Caco-2 (cell line): ENCODE measurements around the gene PLEKHA6. TPM values are rescaled to one million over a fixed set of nuclear protein-coding genes. Genes with fewer than 3 reads are reported as not detected.

ENCODE experiments used
- BruUV-seq: library from RNA; stranded (reverse); fragments of 400-500 nt; replicated peaks from 2 replicates; lab custom pipeline; 2021; lab: Mats Ljungman, UMichigan
- CTCF ChIA-PET: fragments of 300-600 bp; sonication (Branson Sonifier 250); formaldehyde crosslinking; loops from one replicate; lab custom pipeline; 2022; ENCODE audit warnings: antibody characterized with exemption; lab: Charles Lee
- POLR2A ChIA-PET: fragments of 300-600 bp; sonication (Branson Sonifier 250); formaldehyde crosslinking; loops from one replicate; lab custom pipeline; 2022; ENCODE audit warnings: antibody characterized with exemption; lab: Charles Lee
- DNase-seq, 2 experiments: peaks; one replicate each; pipeline versions ENCODE4 v3.0.0 to v3.0.0-alpha.2; 2020 to 2022
- H3K27me3 ChIP-seq: replicated peaks from 2 replicates; pipeline ENCODE4 v1.6.0; 2011; ENCODE audit warnings: low read length; ENCODE audit not compliant: control insufficient read depth, insufficient read depth
- H3K36me3 ChIP-seq: 2 replicates; pipeline ENCODE4 v1.5.1; 2011; ENCODE audit warnings: low read length; ENCODE audit not compliant: control insufficient read depth, insufficient read depth
- H3K4me1 ChIP-seq: fragments of 250-450 bp; sonication (Bioruptor Pico); 2 replicates; pipeline ENCODE4 v1.5.1; 2020; ENCODE audit warnings: mild to moderate bottlenecking
- H3K4me3 ChIP-seq: 2 replicates; pipeline ENCODE4 v1.5.1; 2011; ENCODE audit warnings: low read depth, mild to moderate bottlenecking, control low read depth, low read length
- H3K9me3 ChIP-seq: fragments of 250-450 bp; sonication (Bioruptor Pico); 2 replicates; pipeline ENCODE4 v1.5.1; 2020; ENCODE audit warnings: mild to moderate bottlenecking, moderate library complexity
- H3K27ac Mint-ChIP-seq: one replicate; pipeline ENCODE4 v1.8.0; 2022; ENCODE audit warnings: mixed read lengths; ENCODE audit not compliant: unreplicated experiment
- H3K27me3 Mint-ChIP-seq: one replicate; pipeline ENCODE4 v1.8.0; 2022; ENCODE audit warnings: mixed read lengths; ENCODE audit not compliant: insufficient read depth, unreplicated experiment
- H3K36me3 Mint-ChIP-seq: one replicate; pipeline ENCODE4 v1.8.0; 2022; ENCODE audit warnings: mild to moderate bottlenecking, mixed read lengths; ENCODE audit not compliant: insufficient read depth, unreplicated experiment
- H3K4me1 Mint-ChIP-seq: one replicate; pipeline ENCODE4 v1.8.0; 2022; ENCODE audit warnings: low read depth, mixed read lengths; ENCODE audit not compliant: unreplicated experiment
- H3K4me3 Mint-ChIP-seq: one replicate; pipeline ENCODE4 v1.8.0; 2022; ENCODE audit warnings: mild to moderate bottlenecking, moderate library complexity, mixed read lengths; ENCODE audit not compliant: unreplicated experiment
- H3K9me3 Mint-ChIP-seq: one replicate; pipeline ENCODE4 v1.8.0; 2022; ENCODE audit warnings: mixed read lengths; ENCODE audit not compliant: unreplicated experiment
- intact Hi-C: fragments of 100-400 bp; cut with micrococcal nuclease; formaldehyde crosslinking; loops from one replicate; pipeline ENCODE4 v1.10.0; 2022; ENCODE audit not compliant: unreplicated experiment
- total RNA-seq: library from RNA; stranded (reverse); gene quantifications from 2 replicates; pipeline ENCODE4 v1.2.3, GENCODE V29; 2022
- TF ChIP-seq, protein P1 (sequence below), 2 experiments: fragments of 200-600 bp in 1 of 2; IDR thresholded peaks; 1 replicate in 1 of 2; 2 replicates in 1 of 2; pipeline versions ENCODE4 v1.5.1 to v1.8.0; 2011 to 2022; ENCODE audit warnings: antibody characterized with exemption in 1 of 2, control low read depth in 1 of 2, inconsistent platforms in 1 of 2, low read depth in 1 of 2, low read length in 1 of 2, mild to moderate bottlenecking in 1 of 2, moderate library complexity in 1 of 2; ENCODE audit not compliant: insufficient read depth in 1 of 2, severe bottlenecking in 1 of 2, unreplicated experiment in 1 of 2

Gene PLEKHA6
- total RNA-seq, 1 experiment from 2014 or later: 18.8 TPM

- H3K27ac Mint-ChIP-seq: peak overlapping the region; percentile 78
- TF ChIP-seq, protein P1, sequence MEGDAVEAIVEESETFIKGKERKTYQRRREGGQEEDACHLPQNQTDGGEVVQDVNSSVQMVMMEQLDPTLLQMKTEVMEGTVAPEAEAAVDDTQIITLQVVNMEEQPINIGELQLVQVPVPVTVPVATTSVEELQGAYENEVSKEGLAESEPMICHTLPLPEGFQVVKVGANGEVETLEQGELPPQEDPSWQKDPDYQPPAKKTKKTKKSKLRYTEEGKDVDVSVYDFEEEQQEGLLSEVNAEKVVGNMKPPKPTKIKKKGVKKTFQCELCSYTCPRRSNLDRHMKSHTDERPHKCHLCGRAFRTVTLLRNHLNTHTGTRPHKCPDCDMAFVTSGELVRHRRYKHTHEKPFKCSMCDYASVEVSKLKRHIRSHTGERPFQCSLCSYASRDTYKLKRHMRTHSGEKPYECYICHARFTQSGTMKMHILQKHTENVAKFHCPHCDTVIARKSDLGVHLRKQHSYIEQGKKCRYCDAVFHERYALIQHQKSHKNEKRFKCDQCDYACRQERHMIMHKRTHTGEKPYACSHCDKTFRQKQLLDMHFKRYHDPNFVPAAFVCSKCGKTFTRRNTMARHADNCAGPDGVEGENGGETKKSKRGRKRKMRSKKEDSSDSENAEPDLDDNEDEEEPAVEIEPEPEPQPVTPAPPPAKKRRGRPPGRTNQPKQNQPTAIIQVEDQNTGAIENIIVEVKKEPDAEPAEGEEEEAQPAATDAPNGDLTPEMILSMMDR (IDR thresholded peaks at IDR 0.05; ENCODE audit: insufficient read depth in 1 of 2, low read depth in 1 of 2, low read length in 1 of 2, severe bottlenecking in 1 of 2, unreplicated experiment in 1 of 2): no peak
- no peaks in the 10 kb centered on the region; the same call in 1 of the 2 replicates for H3K36me3 ChIP-seq
- peaks cover 24% of the 10 kb centered on the region for H3K4me1 ChIP-seq
- H3K9me3 Mint-ChIP-seq: no peaks in the 10 kb centered on the region
- H3K27me3 ChIP-seq: no peaks in the 10 kb centered on the region
- ChIA-PET POLR2A (interaction anchor here (0.5 to 0.9 kb wide), 5 partner anchors 22 to 117 kb away, joined by 3 to 7 read pairs (median 3); no protein-coding TSS in a partner anchor), CTCF (interaction anchor here (0.5 to 2.1 kb wide), 9 partner anchors 11 to 216 kb away, joined by 3 to 36 read pairs (median 5); partner anchors contain the start of gene GOLT1A)
- H3K4me3 ChIP-seq: peak overlapping the region; percentile 76
- no peaks in the 10 kb centered on the region for H3K9me3 ChIP-seq
- BruUV-seq: no TSS peak
- no peaks in the 10 kb centered on the region for H3K27me3 Mint-ChIP-seq
- peaks cover 6% of the 10 kb centered on the region for H3K36me3 Mint-ChIP-seq
- intact Hi-C loops: loop anchor here (1.0 kb wide), 1 partner anchor 20 kb away; no protein-coding TSS in a partner anchor
- peak; percentile 60 to 66 for DNase-seq
- H3K4me1 Mint-ChIP-seq: no peaks in the 10 kb centered on the region
- H3K4me3 Mint-ChIP-seq: peak overlapping the region; percentile 88
Observed at GRCh38 chr1:204377800-204378668, 18.3 kb upstream of the PLEKHA6 start.

GRCh38 chr1:204376919-204377799 is 17.4 kb upstream of the PLEKHA6 start:
- Mint-ChIP-seq H3K4me1 (peaks cover under 1% of the 10 kb centered on the region), H3K9me3 (no peaks in the 10 kb centered on the region), H3K27ac (peak overlapping the region; percentile 78), H3K4me3 (peak overlapping the region; percentile 88), H3K27me3 (no peaks in the 10 kb centered on the region), H3K36me3 (peaks cover 6% of the 10 kb centered on the region)
- TF ChIP-seq, protein P1 (IDR thresholded peaks at IDR 0.05; ENCODE audit: insufficient read depth in 1 of 2, low read depth in 1 of 2, low read length in 1 of 2, severe bottlenecking in 1 of 2, unreplicated experiment in 1 of 2): no peak
- peak; percentile 47 to 68 for DNase-seq
- Histone ChIP-seq H3K36me3 (no peaks in the 10 kb centered on the region; the same call in 1 of the 2 replicates), H3K9me3 (no peaks in the 10 kb centered on the region), H3K4me3 (peak overlapping the region; percentile 76), H3K4me1 (peaks cover 16% of the 10 kb centered on the region), H3K27me3 (no peaks in the 10 kb centered on the region)
- ChIA-PET POLR2A (interaction anchor here (0.6 to 0.7 kb wide), 2 partner anchors 23 to 118 kb away, joined by 3 to 5 read pairs; no protein-coding TSS in a partner anchor), CTCF (interaction anchor here (0.5 to 2.1 kb wide), 5 partner anchors 10 to 215 kb away, joined by 3 to 36 read pairs (median 5); no protein-coding TSS in a partner anchor)
- BruUV-seq: TSS peak; percentile 48
- intact Hi-C loops: no loop called here
